ENCODE data around the gene SRGAP3.
"Not testable (repeated sequence)": the region's sequence is repeated elsewhere in the genome, so short reads cannot be mapped to it uniquely, and the experiment has no call there.

Gene SRGAP3

GRCh38 chr3:9249273-9250192, at the start of gene SRGAP3:
Gene SRGAP3, minus strand, starts transcription at chr3:9249646. Its CDS starts 695 bp downstream, at chr3:9248951.
- peak; percentile 88 for DNase-seq

GRCh38 chr3:9298236-9298635, 48.8 kb upstream of the SRGAP3 start:
- DNase-seq = no peak

- DNase-seq = no peak
Observed at GRCh38 chr3:9296241-9296640, 46.8 kb upstream of the SRGAP3 start.

- no peak for DNase-seq
Observed at GRCh38 chr3:9295007-9295406, 45.6 kb upstream of the SRGAP3 start.

- not testable (repeated sequence) for DNase-seq
Observed at GRCh38 chr3:9293953-9294352, 44.5 kb upstream of the SRGAP3 start.

GRCh38 chr3:9293076-9293475, 43.6 kb upstream of the SRGAP3 start:
- DNase-seq = no peak

- DNase-seq = no peak
Observed at GRCh38 chr3:9292516-9292915, 43.1 kb upstream of the SRGAP3 start.

- DNase-seq = no peak
Observed at GRCh38 chr3:9291821-9292410, 42.5 kb upstream of the SRGAP3 start.

GRCh38 chr3:9290566-9290965, 41.1 kb upstream of the SRGAP3 start:
- no peak for DNase-seq

GRCh38 chr3:9281533-9281932, 32.1 kb upstream of the SRGAP3 start:
- not testable (repeated sequence) for DNase-seq

GRCh38 chr3:9280451-9281219, 31.2 kb upstream of the SRGAP3 start:
- DNase-seq = peak; percentile 60

- peak; percentile 13 for DNase-seq
Observed at GRCh38 chr3:9279966-9280365, 30.5 kb upstream of the SRGAP3 start.

- no peak for DNase-seq
Observed at GRCh38 chr3:9278498-9278897, 29.1 kb upstream of the SRGAP3 start.

GRCh38 chr3:9278085-9278484, 28.6 kb upstream of the SRGAP3 start:
- no peak for DNase-seq

- DNase-seq = no peak
Observed at GRCh38 chr3:9276761-9277370, 27.4 kb upstream of the SRGAP3 start.

- DNase-seq = no peak
Observed at GRCh38 chr3:9271903-9272302, 22.5 kb upstream of the SRGAP3 start.

GRCh38 chr3:9270704-9271103, 21.3 kb upstream of the SRGAP3 start:
- DNase-seq = no peak

- no peak for DNase-seq
Observed at GRCh38 chr3:9266716-9267115, 17.3 kb upstream of the SRGAP3 start.

- no peak for DNase-seq
Observed at GRCh38 chr3:9260305-9260704, 10.9 kb upstream of the SRGAP3 start.

GRCh38 chr3:9257092-9257491, 7.6 kb upstream of the SRGAP3 start:
- no peak for DNase-seq

- no peak for DNase-seq
Observed at GRCh38 chr3:9255976-9256375, 6.5 kb upstream of the SRGAP3 start.

- no peak for DNase-seq
Observed at GRCh38 chr3:9254764-9255163, 5.3 kb upstream of the SRGAP3 start.

- no peak for DNase-seq
Observed at GRCh38 chr3:9253327-9253726, 3.9 kb upstream of the SRGAP3 start.
